HFFc6 (cell line): ENCODE measurements around the gene PLD2. TPM values are rescaled to one million over a fixed set of nuclear protein-coding genes. Genes with fewer than 3 reads are reported as not detected.

Source experiments
- DNase-seq: peaks from one replicate; pipeline ENCODE4 v3.0.0-alpha.2; 2018
- H3K27ac Mint-ChIP-seq: 2 replicates; pipeline ENCODE4 v1.8.0; 2020; ENCODE audit warnings: mild to moderate bottlenecking, mixed read lengths
- H3K27me3 Mint-ChIP-seq: 2 replicates; pipeline ENCODE4 v1.8.0; 2021; ENCODE audit warnings: mild to moderate bottlenecking, moderate library complexity, mixed read lengths; ENCODE audit not compliant: insufficient read depth
- H3K36me3 Mint-ChIP-seq: 2 replicates; pipeline ENCODE4 v1.8.0; 2021; ENCODE audit warnings: low read depth, mixed read lengths
- H3K4me1 Mint-ChIP-seq: 2 replicates; pipeline ENCODE4 v1.8.0; 2020; ENCODE audit warnings: low read depth, mixed read lengths
- H3K4me3 Mint-ChIP-seq: 2 replicates; pipeline ENCODE4 v1.8.0; 2020; ENCODE audit warnings: mild to moderate bottlenecking, moderate library complexity, mixed read lengths
- H3K9me3 Mint-ChIP-seq: 2 replicates; pipeline ENCODE4 v1.8.0; 2020; ENCODE audit warnings: mild to moderate bottlenecking, mixed read lengths
- long read RNA-seq: library from polyadenylated mRNA; unstranded; transcript quantifications from one replicate; pipeline ENCODE4 v2.0.0, GENCODE V29; 2019
- total RNA-seq, 6 experiments: library from RNA; stranded (reverse); fragmentation: NEBNext Ultra II Directional; extraction: Animal tissue kit (Norgen Biotek cat#: 25700); gene quantifications; 2 replicates in 1 of 6; 3 replicates in 5 of 6; pipeline ENCODE4 v1.2.3, GENCODE V29; 2021
- TF ChIP-seq, protein P1 (sequence below): fragments of 200-600 bp; sonication (generic); IDR thresholded peaks from 2 replicates; pipeline ENCODE4 v1.5.0; 2021; ENCODE audit warnings: antibody characterized with exemption, mild to moderate bottlenecking

The PLD2 gene, protein sequence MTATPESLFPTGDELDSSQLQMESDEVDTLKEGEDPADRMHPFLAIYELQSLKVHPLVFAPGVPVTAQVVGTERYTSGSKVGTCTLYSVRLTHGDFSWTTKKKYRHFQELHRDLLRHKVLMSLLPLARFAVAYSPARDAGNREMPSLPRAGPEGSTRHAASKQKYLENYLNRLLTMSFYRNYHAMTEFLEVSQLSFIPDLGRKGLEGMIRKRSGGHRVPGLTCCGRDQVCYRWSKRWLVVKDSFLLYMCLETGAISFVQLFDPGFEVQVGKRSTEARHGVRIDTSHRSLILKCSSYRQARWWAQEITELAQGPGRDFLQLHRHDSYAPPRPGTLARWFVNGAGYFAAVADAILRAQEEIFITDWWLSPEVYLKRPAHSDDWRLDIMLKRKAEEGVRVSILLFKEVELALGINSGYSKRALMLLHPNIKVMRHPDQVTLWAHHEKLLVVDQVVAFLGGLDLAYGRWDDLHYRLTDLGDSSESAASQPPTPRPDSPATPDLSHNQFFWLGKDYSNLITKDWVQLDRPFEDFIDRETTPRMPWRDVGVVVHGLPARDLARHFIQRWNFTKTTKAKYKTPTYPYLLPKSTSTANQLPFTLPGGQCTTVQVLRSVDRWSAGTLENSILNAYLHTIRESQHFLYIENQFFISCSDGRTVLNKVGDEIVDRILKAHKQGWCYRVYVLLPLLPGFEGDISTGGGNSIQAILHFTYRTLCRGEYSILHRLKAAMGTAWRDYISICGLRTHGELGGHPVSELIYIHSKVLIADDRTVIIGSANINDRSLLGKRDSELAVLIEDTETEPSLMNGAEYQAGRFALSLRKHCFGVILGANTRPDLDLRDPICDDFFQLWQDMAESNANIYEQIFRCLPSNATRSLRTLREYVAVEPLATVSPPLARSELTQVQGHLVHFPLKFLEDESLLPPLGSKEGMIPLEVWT
- total RNA-seq: 10 to 100 TPM; 14.9 to 21.8 (median 19.4) TPM
- long read RNA-seq, transcript PLD2-201 (25 exons, 3,503 nt): major isoform, 9 of 19 reads
- long read RNA-seq, partial matches to known transcripts: 8 of 19 reads
- long read RNA-seq, other reads (novel, unspliced or antisense): 0 of 19 reads

DNA sequence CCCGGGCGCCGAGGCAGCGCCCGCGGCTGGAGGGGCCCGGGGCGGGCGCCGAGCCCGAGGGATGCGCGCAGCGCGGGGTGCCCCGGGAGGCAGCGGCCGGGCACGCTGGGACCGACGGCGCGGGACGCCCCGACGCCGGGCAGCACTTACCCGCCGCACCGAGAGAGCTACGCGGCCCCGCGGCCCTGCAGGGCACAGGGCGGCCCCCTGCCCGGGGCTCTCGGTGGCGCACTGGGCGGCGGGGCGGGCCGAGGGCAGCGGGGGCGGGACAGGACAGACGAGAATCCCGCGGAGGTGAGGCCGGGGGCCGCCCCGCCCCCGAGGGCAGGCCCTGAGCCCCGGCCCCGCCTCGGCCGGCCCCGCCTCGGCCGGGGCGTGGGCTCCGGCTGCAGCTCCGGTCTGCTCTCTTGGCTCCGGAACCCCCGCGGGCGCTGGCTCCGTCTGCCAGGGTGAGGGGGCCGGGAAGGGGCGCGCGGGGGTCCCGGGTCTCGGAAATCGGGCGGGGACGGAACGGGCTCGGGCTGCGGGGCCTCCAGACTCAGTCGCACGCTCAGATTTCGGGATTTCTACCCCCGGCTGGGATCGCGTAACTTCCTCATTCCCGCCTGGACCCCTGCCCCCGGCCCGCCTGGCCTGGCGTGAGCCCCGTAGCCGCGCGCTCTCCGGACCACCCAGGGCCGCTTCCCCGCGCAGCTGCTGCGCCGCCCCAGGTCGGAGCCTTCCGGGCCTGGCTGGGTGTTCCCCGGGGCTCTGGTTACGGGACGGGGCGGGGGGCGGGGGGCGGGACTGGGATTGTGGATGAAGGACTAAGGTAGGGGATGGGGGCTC lies at the start of gene PLD2:
PLD2 (plus strand) TSS at position 376 of the 828 bp plus-strand sequence. CDS start 621 bp downstream, outside the sequence.
- TF ChIP-seq, protein P1, sequence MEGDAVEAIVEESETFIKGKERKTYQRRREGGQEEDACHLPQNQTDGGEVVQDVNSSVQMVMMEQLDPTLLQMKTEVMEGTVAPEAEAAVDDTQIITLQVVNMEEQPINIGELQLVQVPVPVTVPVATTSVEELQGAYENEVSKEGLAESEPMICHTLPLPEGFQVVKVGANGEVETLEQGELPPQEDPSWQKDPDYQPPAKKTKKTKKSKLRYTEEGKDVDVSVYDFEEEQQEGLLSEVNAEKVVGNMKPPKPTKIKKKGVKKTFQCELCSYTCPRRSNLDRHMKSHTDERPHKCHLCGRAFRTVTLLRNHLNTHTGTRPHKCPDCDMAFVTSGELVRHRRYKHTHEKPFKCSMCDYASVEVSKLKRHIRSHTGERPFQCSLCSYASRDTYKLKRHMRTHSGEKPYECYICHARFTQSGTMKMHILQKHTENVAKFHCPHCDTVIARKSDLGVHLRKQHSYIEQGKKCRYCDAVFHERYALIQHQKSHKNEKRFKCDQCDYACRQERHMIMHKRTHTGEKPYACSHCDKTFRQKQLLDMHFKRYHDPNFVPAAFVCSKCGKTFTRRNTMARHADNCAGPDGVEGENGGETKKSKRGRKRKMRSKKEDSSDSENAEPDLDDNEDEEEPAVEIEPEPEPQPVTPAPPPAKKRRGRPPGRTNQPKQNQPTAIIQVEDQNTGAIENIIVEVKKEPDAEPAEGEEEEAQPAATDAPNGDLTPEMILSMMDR: no peak

DNA sequence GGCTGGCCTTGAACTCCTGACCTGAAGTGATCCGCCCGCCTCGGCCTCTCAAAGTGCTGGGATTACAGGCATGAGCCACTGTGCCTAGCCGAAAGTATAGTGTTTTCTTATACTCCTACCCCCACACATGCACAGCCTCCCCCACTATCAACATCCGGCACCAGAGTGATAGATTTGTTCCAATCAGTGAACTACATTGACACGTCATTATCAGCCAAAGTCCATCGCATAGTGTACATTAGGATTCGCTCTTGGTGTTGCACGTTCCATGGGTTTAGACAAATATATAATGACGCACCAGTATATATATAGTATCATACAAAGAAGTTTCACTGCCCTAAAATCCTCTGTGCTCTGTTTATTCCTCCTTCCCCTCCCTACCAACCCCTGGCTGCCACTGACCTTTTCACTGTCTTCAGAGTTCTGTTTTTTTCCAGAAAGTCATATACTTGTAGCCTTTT lies 47.1 kb upstream of the PLD2 start:
- TF ChIP-seq, protein P1: no peak
- Mint-ChIP-seq H3K4me1 (no peaks in the 10 kb centered on the region), H3K36me3 (no peaks in the 10 kb centered on the region), H3K27me3 (peaks cover 58% of the 10 kb centered on the region), H3K9me3 (no peaks in the 10 kb centered on the region), H3K4me3 (no peak overlapping the region), H3K27ac (no peak overlapping the region)
- DNase-seq: no peak

More for the DNA sequence above, at the start of gene PLD2:
- Mint-ChIP-seq H3K27me3 (no peaks in the 10 kb centered on the region; the same call in none of the 2 replicates), H3K4me3 (peak within 1 kb of the TSS; percentile 88), H3K27ac (peak within 1 kb of the TSS; percentile 48; the same call in 1 of the 2 replicates), H3K36me3 (peaks cover 17% of the 10 kb centered on the region), H3K9me3 (no peaks in the 10 kb centered on the region), H3K4me1 (peaks cover 12% of the 10 kb centered on the region; the same call in 1 of the 2 replicates)
- DNase-seq: peak; percentile 55

DNA sequence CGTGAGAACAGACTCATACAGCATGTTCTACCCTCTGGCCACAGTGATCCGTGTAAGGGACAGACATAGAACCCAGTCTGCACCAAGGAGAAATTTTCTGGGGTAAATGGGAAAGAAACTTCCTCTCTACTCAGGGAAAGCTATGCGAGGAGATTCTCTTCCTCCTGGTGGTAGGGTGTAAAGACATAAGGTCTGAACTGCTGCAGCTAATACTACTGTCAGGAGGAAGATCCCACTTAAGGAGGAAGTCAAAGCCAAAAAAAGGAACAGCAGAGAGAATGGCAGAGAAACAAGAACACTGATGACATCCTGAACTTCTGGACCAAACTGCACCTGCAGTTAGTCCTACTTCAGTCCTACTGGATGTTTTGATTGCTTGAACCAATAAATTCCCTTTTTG lies 42.4 kb upstream of the PLD2 start:
- Mint-ChIP-seq H3K4me3 (no peak overlapping the region), H3K36me3 (no peaks in the 10 kb centered on the region), H3K27ac (no peak overlapping the region), H3K9me3 (no peaks in the 10 kb centered on the region), H3K27me3 (peaks cover 21% of the 10 kb centered on the region), H3K4me1 (peaks cover 3% of the 10 kb centered on the region; the same call in 1 of the 2 replicates)
- no peak for DNase-seq
- TF ChIP-seq, protein P1: no peak

DNA sequence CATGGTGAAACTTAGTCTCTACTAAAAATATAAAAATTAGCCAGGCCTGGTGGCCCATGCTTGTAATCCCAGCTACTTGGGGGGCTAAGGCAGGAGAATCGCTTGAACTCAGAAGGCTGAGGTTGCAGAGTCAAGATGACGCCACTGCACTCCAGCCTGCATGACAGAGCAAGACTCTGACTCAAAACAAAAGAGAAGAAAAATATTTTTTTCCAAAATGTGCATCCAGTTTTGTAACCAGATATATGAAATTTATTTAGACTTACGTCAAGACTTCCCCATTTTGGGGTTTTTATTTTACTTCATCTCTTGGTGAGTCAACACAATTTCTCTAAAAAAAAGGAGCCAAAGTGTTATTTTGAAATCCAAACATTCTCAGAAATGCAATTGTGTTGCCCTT lies 40.8 kb upstream of the PLD2 start:
- TF ChIP-seq, protein P1: no peak
- Mint-ChIP-seq H3K4me1 (peaks cover 10% of the 10 kb centered on the region; the same call in 1 of the 2 replicates), H3K27ac (no peak overlapping the region), H3K36me3 (no peaks in the 10 kb centered on the region), H3K4me3 (no peak overlapping the region), H3K9me3 (no peaks in the 10 kb centered on the region), H3K27me3 (peaks cover 17% of the 10 kb centered on the region)
- no peak for DNase-seq
